Daoy (cell line): ENCODE measurements around the gene C10orf95. TPM values are rescaled to one million over a fixed set of nuclear protein-coding genes. Genes with fewer than 3 reads are reported as not detected.
A peak's percentile ranks its signal among the peaks of the same experiment; 100 is the strongest.
"Not testable (repeated sequence)": the region's sequence is repeated elsewhere in the genome, so short reads cannot be mapped to it uniquely, and the experiment has no call there.

Source experiments
- DNase-seq: peaks from one replicate; pipeline ENCODE4 v3.0.0-alpha.2; 2015; ENCODE audit warnings: low read depth
- total RNA-seq: library from RNA; depleted of rRNA; stranded (reverse); fragments of >200 nt; shearing (Covaris generic); gene quantifications from 2 replicates; pipeline ENCODE4 v1.2.3, GENCODE V29; 2014

Gene C10orf95
- total RNA-seq, 1 experiment from 2014 or later: not detected

DNA sequence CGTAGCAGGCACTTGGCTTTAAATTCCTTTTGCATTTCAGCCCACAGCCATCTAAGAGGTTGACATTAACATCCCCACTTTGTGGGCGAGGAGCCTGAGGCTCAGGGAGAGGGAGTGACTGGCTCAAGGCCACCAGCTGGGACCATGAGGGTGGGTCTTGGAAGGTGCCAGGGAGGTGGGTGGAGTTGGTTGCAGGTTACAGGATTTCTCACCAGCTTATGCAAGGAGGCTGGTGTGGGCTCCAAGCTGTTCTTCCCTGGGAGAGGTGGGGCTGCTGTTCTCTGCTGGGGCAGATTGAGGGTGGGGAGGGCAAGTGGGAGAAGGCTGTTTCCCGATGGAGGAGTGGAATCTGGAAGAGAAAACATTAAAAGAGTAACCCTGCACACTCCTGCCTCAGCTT, 14.1 kb upstream of the C10orf95 start:
- no peak for DNase-seq

DNA sequence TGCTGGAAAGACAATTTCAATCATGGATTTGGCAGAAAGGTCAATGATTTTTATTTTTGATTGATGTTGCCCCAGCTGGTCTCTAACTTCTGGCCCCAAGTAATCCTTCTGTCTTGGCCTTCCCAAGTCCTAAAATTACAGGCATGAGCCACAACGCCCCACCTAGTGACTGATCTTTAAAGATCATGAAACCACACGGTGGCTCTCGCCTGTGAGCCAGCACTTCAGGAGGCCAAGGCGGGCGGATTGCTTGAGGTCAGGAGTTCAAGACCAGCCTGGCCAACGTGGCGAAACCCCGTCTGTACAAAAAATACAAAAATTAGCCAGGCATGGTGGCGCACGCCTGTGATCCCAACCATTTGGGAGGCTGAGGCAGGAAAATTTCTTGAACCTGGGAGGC, 12.6 kb upstream of the C10orf95 start:
- no peak for DNase-seq

DNA sequence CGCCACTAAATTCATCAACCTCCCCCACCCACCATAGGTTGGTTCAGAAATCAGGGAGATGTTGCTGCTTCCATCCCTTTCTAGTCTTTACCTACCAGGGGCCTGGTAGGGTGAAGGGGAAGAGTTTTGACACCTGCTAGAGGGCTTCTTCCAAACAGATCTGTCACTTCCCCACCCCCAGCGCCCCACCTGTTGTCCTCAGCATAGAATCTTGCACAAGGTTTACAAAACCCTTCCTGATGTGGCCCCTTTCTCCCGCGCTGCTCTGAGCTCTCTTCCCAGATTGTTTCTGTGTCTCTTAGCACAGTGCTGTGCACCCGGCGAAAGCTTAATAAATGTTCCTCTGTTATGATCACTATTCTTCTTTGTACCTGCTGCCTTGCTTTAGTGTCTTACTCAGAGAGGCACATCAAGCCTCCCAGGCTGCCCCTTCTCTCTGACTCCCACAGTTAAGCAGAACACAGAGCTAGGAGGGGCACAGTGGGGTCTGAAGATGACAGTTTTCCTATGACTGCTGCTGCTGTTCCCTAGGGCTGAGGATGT, 11.2 kb upstream of the C10orf95 start:
- no peak for DNase-seq

DNA sequence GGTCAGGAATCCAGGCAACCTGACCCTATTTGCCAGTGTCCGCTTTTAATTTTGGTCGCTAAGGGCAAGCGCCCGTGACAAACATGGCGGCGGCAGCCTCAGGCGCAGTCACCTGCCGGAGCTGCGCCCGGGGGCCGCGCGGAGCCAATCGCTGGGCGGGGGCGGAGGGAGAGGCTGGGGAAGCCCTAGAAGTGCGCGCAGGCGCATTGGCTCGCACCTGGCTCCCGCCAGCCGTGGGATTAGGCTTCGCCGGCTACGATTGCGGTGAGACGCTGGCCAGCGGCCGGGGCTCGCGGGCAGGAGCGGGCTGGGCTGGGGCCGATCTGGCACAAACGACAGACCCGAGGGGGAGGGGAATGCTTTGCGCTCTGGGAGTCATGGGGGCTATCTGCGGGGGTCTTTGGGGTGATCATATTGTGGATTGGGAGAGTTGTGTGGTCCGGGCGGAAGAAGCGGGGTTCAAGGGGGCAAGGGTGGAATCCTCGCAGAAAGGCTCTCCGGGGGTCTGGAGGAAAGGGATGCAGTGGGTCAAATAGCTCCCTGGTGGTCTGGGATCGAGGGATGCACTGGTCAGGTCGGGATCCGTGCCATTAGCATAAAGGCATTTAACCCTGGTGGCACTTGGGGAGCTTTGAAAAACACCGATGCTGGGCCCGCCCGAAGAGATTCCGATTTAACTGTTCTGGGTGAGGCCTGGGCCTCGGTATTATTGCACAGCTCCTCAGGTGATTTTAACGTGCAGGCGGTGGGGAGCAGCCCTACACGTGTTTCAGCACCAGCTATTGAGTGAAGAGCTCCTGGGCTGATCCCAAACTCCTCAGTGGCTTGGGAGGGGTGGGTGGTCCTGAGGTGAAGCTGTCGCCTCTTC, 10.1 kb upstream of the C10orf95 start:
- DNase-seq: peak; percentile 90

DNA sequence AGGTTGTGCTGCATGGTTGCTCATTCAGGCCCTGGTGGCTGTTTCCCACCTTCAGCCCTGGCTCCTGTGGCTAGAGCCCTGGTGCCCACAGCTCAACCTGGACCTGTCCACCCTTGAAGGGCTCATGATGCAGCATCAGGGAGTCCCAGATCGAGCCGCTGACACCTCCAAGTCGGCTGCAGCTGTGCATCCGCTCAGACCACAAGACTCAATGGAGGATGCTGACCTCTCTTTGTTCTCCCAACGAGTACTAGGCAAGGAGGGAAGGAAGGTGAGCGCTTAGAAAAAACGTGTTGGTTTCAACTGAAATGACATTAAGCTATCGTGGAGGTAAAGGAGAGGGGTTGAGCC, 9.5 kb upstream of the C10orf95 start:
- no peak for DNase-seq

DNA sequence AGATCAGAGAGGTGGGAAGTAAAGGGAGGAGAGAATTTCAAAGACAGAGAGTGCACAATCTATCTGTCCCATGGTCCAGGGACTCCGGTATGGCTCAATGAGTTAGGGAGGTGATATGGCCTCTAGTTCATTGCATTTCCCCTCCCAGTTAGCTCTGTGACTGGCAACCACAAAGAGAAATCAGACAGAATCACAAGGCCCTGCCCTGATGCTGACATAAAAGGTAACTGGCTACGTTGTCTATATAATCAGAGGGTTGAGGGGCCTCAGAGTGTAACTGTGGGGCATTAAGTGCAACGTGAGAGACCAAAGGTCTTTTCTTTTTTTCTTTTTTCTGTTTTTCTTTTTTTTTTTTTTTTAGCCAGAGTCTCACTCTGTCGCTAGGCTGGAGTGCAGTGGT, 7.3 kb upstream of the C10orf95 start:
- DNase-seq: no peak

DNA sequence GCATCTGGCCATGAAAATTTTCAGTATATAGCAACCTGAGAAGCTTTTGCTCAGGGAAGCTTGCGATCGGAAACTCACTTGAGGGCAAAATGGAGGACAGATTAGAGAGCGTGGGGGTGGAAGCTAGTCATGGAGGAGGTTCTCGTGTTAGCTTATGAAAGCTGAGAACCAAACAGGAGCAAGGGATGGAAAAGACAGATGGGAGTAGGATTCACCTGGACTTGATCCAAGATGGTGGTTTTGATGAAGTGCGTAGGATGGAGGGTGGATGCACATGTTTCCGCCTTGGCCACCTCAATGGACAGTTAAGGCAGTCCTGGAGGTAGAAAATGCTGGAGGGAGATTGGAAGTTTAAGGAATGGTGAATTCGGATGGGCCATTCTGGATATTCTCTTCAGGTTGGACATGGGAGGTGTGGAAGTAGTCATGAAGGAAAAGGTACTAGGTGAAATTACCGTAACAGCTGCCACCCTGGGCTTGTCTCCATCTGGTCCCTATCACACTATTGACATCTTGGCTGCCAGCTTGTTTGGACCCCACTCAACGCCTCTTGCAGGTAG, 6.3 kb upstream of the C10orf95 start:
- no peak for DNase-seq

DNA sequence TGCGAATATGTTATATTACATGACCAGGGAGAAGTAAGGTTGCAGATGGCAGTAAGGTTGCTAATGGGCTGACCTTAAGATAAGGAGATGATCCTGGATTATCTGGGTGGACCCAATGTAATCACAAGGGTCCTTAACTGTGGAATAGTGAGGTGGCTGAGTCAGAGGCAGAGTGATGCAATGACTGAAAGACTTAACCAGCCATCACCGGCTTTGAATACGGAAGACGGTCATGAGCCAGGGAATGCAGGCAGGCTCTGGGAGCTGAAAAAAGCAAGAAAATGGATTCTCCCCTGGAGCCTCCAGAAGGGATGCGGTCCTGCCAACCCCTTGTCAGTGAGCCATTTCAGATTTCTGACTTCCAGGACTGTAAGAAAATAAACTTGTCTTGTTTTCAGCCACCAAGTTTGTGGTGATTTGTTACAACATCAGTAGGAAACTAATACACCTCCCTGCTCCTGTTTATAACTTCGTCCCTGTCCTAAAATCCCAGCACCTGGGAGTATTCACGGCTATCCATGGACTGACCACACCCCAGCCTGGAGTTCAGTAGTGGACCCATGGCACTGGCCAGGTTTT, 4.6 kb upstream of the C10orf95 start:
- DNase-seq: peak; percentile 79

DNA sequence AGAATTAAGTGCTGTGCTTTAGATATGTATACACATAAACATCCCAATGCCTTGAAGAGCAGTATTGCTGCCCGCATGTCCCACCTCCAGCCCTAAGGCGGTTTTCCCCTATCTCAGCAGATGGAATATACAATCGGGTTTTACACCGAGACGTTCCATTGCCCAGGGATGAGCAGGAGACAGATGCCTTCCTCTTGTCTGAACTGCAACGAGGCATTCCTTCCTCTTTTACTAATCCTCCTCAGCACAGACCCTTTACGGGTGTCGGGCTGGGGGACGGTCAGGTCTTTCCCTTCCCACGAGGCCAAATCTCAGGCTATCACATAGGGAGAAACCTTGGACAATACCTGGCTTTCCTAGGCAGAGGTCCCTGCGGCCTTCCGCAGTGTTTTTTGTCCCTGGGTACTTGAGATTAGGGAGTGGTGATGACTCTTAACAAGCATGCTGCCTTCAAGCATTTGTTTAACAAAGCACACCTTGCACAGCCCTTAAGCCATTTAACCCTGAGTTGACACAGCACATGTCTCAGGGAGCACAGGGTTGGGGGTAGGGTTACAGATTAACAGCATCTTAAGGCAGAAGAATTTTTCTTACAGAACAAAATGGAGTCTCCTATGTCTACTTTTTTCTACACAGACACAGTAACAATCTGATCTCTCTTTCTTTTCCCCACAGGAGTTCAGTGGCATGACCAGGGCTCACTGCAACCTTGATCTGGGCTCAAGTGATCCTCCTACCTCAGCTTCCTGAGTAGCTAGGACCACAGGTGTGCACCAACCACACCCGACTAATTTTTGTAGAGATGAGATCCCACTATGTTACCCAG, 3.5 kb upstream of the C10orf95 start:
- not testable (repeated sequence) for DNase-seq

DNA sequence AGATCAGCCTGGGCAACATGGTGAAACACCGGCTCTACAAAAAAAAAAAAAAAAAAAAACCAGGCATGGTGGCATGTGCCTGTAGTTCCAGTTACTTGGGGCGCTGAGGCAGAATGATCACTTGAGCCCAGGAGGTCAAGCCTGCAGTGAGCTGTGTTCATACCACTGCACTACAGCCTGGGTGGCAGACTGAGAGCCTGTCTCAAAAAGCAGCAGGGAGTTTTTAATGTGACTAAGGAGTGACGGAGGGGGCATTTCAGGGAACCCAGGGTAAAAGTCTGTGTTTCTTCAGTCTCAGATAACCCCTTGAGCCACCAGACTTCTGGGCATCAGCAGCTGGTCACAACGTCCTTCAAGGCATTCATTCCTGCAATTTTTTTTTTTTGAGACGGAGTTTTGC, 2.2 kb upstream of the C10orf95 start:
- no peak for DNase-seq

DNA sequence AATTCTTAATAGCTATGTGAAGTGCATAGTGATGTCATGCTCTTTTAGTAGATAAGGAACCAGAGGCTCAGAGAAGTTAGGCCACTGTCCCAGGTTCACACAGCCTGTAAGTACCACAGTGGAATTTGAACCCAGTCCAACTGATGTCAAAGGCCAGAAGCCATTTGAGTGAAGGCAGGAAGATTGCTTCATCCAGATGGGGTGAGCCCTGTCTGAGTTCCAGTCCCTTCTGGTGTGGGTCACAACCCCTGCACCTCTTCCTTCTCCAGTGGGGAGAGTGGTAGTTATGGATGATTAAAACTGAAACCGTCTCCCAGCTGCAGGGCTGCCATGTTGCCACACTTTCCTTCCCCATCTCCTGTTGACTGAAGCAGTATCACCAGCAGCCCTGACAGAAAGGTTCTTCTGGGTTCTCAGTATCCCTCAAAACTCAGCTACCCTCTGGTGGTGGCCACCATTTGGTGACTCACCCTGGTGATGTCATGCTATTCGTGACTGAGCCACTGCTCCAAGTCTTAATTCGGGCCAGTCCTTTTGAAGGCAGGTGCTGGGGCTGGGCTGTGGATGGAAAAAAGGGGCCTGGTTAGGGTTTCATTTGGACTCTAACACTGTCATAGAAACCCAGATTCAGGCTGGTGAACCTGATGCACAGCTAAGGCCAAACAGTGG, 1.5 kb upstream of the C10orf95 start:
- peak; percentile 86 for DNase-seq

DNA sequence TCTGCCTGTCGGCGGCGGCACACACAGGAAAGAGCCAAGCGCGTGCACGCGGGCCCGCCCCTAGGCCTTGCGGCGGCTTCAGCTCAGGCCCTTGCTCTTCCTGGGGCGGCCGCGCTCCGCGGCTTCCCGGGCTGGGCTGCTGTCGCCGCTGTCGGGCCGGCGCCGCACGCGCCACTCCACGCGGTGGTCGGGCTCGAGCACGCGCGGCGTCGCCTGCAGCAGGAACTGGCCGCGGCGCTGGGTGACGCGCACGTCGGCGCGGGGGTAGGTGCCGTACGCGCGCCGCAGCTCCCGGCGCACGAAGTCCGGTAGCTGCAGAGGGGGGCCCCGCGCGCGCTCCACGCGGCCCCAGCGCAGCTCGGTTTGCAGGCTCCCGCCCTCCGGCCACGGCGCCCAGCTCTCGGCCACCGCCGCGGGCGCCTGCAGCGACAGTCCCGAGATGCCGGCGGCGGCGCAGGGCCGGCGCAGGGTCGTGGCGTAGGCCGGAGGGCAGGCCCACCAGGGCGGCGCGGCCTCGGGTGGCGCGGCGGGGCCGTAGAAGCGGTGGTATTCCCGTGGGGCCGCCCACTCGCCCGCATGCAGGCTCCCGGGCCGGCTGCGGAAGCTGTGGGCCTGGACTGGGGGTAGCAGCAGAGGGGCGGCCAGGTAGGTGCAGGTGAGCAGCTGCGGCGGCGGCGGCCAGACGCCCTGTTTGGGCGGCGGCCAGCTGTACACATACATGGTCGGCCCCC, 804 bp downstream of the C10orf95 start:
- peak; percentile 81 for DNase-seq

DNA sequence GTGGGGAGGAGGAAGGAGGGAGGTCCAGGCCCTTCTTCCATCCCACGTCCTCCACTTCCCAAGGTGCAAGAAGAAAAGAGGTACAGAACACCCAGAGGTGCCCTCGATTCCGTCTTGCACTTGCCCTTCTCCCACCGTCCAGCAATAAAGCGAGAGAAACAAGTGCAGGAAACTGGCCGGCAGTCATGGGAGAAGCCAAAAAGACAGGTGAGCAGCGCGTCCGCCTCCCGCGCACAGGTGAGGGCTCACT, 1.3 kb downstream of the C10orf95 start:
- DNase-seq: no peak

DNA sequence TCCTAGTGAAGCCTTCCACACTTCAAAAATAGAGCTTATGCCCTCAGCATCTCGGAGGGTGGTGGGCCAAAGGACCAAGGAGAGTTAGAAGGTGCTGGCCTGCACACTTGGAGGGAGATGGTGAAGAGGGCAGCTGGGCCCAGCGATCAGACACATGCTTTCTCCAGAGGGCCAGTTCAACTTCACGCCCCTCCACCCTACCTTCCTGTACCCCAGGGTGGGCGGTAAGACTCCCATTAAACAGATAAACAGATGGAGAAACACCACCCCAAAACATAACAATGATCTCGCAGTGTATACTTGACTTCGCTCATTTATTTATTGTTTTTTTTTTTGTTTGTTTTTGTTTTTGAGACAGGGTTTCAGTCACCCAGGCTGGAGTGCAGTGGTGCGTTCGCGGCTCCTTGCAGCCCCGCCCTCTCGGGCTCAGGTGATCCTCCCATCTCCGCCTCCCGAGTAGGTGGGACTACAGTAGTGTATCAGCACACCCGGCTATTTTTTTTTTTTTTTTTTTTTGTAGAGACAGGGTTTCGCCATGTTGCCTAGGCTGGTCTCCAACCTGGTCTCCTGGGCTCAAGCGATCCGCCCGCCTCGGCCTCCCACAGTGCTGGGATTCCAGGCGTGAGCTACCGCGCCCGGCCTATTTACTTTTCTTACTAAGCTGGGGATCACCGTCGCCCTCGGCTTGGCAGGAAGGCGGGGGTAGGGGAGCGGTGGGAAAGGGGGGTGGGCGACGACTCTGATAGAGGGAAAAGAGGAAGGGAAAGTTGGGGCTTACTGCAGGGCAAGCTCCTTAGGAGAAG, 1.8 kb downstream of the C10orf95 start:
- DNase-seq: peak; percentile 70

DNA sequence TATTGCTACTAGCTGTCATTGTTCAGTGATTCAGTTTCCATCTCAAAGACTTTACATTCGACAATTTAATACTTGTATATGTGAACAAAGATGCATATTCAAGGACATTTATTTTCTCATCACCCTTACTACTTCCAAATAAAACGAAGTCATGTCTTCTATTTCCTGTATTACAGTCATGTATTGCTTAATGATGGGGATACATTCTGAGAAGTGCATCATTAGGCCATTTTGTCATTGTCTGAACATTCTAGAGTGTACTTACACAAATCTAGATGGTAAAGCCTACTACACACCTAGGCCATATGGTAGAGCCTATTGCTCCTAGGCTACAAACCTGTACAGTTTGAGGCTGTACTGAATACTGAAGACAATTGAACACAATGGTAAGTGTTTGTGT, 6.5 kb downstream of the C10orf95 start:
- no peak for DNase-seq

DNA sequence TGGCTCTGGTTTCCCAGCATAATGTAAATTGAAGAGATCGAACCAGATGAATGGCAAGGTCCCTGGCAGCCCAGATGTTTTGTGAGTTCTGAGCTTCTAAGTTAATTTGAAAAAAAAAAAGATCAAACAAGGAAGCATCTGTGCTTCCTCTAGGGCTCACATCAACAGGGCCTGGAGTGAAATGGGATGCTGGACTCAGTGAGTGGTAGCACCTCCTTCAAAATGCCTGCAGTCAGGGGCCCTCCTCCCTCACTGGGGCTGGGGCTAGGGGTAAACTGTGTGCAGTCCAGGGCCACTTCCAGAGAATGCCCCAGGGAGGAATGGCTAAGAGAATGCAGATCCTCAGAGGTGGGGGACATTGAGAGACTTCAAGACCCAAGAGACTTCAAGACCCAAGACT, 13.0 kb downstream of the C10orf95 start:
- DNase-seq: no peak

DNA sequence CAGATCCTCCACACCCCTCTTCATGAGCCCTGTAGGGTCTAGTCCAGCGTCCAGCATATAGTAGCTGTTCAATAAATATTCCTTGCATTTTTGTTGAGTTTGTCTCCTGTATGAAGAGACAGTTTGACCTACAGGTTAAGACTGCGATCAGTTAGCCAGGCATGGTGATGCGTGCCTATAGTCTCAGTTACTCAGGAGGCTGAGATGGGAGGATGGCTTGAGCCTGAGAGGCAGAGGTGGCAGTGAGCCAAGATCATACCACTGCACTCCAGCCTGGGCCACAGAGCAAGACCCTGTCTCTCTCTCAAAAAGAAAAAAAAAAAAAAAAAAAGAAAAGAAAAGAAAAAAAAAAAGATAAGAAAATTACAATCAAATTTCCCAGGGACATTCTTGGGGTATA, 13.8 kb downstream of the C10orf95 start:
- no peak for DNase-seq

DNA sequence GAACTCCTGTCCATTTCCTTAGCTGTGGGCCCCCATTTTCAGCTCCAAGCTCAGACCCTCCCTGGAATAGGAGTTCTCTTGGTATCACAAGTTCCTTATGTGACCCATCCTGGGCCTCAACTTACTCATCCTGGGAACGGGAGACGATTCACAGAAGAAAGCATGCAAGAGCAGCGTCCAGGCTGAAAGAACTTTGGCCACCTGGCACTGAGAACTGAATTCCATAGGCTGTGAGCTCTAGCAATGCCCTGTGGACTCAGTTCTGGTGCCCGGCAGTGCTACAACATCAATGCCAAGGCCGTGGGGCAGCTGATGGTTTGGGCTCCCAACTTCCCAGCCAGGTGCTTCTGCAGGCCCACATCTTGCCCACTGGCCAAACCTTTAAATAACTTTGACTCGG, 15.0 kb downstream of the C10orf95 start:
- DNase-seq: no peak

DNA sequence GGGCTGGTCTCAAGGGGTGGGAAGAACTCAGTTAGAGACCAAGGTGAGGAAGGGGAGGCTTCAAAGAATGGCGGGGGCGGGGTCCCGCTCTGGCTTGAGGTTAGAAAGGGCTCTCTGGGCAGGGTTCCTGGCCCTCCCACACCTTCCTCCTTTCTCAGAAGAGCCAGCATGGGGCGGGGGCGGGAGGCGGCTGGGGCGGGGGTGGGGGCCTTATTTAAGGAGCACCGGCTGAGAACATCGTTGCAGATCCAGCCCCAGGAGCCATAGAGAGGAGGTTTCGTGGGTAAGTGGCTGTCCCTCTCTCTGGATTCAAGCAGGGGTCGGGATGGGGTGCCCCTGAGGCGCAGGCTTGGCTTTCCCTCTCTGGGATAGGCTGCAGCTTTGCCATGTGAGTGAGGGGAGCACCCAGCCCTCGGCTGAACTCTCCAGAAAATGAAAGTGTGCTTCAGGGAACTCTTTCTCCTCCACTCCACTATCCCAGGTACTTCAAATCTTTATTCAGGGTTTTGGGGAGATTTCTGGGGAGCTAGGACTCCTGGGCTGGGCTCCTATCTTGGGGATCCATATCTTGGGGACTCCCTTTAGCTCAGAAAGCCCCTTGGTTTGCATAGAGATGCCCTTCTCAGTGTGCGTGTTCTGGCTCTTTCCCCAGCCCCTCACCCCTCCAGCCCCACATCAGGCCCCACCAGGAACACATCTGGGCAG, 15.7 kb downstream of the C10orf95 start:
- DNase-seq: no peak

DNA sequence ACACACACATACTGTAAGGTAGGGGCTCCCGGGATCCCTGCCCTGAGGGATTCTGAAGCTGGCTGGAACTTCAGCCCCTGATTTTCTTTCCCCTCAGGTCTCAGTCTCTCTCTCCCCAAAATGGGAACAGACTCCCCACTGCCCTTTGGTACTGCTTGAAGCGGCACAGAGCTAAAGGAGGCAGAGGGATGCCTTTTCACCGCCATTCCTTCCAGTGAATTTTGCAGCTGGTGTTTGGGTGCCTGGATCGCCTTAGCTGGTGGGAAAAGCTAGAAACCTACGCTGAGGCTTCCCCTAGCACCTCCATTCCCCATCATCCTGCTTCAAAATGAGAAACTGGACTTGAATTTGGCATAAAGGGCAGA, 16.2 kb downstream of the C10orf95 start:
- DNase-seq: no peak
